IMR-90 (cell line): ENCODE data around the gene ZNF613. TPM values are rescaled to one million over a fixed set of nuclear protein-coding genes. Genes with fewer than 3 reads are reported as not detected.

ENCODE experiments used
- ATAC-seq: fragments of 200-7000 bp; cut with Tn5 transposase; 2 replicates; pipeline ENCODE4 v1.9.1; 2020; ENCODE audit warnings: low read depth, mild to moderate bottlenecking, moderate library complexity
- BruUV-seq: library from RNA; stranded (reverse); fragments of 400-500 nt; replicated peaks from 2 replicates; lab custom pipeline; 2021; lab: Mats Ljungman, UMichigan
- CTCF ChIA-PET: fragments of 300-600 bp; formaldehyde crosslinking; extraction: SDS; loops from one replicate; lab custom pipeline; 2021; ENCODE audit warnings: antibody characterized with exemption; lab: Yijun Ruan, JAX
- POLR2A ChIA-PET: fragments of 300-600 bp; sonication (Branson Sonifier 250); formaldehyde crosslinking; loops from one replicate; lab custom pipeline; 2022; ENCODE audit warnings: antibody characterized with exemption; ENCODE audit not compliant: unreplicated experiment; lab: Charles Lee
- DNase-seq: peaks from one replicate; pipeline ENCODE4 v3.0.0; 2013
- H2AFZ ChIP-seq: replicated peaks from 2 replicates; pipeline ENCODE3; 2013; ENCODE audit warnings: low read length, mild to moderate bottlenecking; ENCODE audit not compliant: poor library complexity
- H2AK5ac ChIP-seq: 2 replicates; pipeline ENCODE4 v1.6.1; 2013; ENCODE audit warnings: low read depth, low read length, inconsistent platforms
- H2AK9ac ChIP-seq: replicated peaks from 2 replicates; pipeline ENCODE3; 2013; ENCODE audit warnings: mild to moderate bottlenecking, low read depth, low read length, moderate library complexity; ENCODE audit not compliant: poor library complexity
- H2BK120ac ChIP-seq: 2 replicates; pipeline ENCODE4 v1.6.1; 2013; ENCODE audit warnings: low read depth, low read length, inconsistent platforms
- H2BK15ac ChIP-seq: 3 replicates; pipeline ENCODE4 v1.6.1; 2013; ENCODE audit warnings: low read depth, low read length, inconsistent platforms
- H2BK20ac ChIP-seq: 2 replicates; pipeline ENCODE4 v1.6.1; 2013; ENCODE audit warnings: low read depth, mild to moderate bottlenecking, inconsistent platforms, low read length, moderate library complexity
- H2BK5ac ChIP-seq: 2 replicates; pipeline ENCODE4 v1.6.1; 2013; ENCODE audit warnings: mild to moderate bottlenecking, low read depth, low read length, inconsistent platforms; ENCODE audit not compliant: poor library complexity, severe bottlenecking
- H3K14ac ChIP-seq: replicated peaks from 2 replicates; pipeline ENCODE4 v1.6.1; 2013; ENCODE audit warnings: low read depth, low read length, inconsistent platforms
- H3K18ac ChIP-seq: 2 replicates; pipeline ENCODE4 v1.6.1; 2013; ENCODE audit warnings: low read depth, low read length, control low read depth
- H3K23ac ChIP-seq: 2 replicates; pipeline ENCODE4 v1.6.1; 2013; ENCODE audit warnings: low read depth, low read length, inconsistent platforms
- H3K27ac ChIP-seq: 2 replicates; pipeline ENCODE4 v1.5.1; 2013; ENCODE audit warnings: mild to moderate bottlenecking, control low read depth, low read length; ENCODE audit not compliant: insufficient read depth
- H3K27me3 ChIP-seq: 2 replicates; pipeline ENCODE4 v1.6.1; 2013; ENCODE audit warnings: low read length; ENCODE audit not compliant: control insufficient read depth, insufficient read depth
- H3K36me3 ChIP-seq: 2 replicates; pipeline ENCODE4 v1.6.1; 2013; ENCODE audit warnings: low read length, mixed read lengths; ENCODE audit not compliant: control insufficient read depth, insufficient read depth
- H3K4ac ChIP-seq: 2 replicates; pipeline ENCODE4 v1.6.1; 2013; ENCODE audit warnings: low read depth, low read length, inconsistent platforms
- H3K4me1 ChIP-seq: 2 replicates; pipeline ENCODE4 v1.6.1; 2013; ENCODE audit warnings: low read length, mixed read lengths; ENCODE audit not compliant: control insufficient read depth, insufficient read depth
- H3K4me2 ChIP-seq: 2 replicates; pipeline ENCODE4 v1.6.1; 2013; ENCODE audit warnings: low read depth, mild to moderate bottlenecking, control low read depth, low read length, moderate library complexity
- H3K4me3 ChIP-seq: 2 replicates; pipeline ENCODE4 v1.5.1; 2013; ENCODE audit warnings: low read depth, mild to moderate bottlenecking, control low read depth, low read length, moderate library complexity; ENCODE audit not compliant: insufficient read depth
- H3K56ac ChIP-seq: 2 replicates; pipeline ENCODE4 v1.6.1; 2013; ENCODE audit warnings: low read length, inconsistent platforms; ENCODE audit not compliant: insufficient read depth; ENCODE audit errors: extremely low read depth
- H3K79me1 ChIP-seq, 2 experiments: 2 replicates each; pipeline ENCODE4 v1.6.1; 2013; ENCODE audit warnings: low read length in 2 of 2, inconsistent platforms in 1 of 2, low read depth in 1 of 2
- H3K9ac ChIP-seq: 2 replicates; pipeline ENCODE4 v1.6.1; 2013; ENCODE audit warnings: low read depth, low read length, control low read depth
- H3K9me1 ChIP-seq: 2 replicates; pipeline ENCODE4 v1.6.1; 2013; ENCODE audit warnings: low read length, inconsistent platforms; ENCODE audit not compliant: insufficient read depth
- H3K9me3 ChIP-seq: 2 replicates; pipeline ENCODE4 v1.6.1; 2013; ENCODE audit warnings: low read length; ENCODE audit not compliant: control insufficient read depth, insufficient read depth
- H4K20me1 ChIP-seq: 2 replicates; pipeline ENCODE4 v1.6.1; 2013; ENCODE audit warnings: low read length, inconsistent platforms; ENCODE audit not compliant: insufficient read depth
- H4K5ac ChIP-seq: 2 replicates; pipeline ENCODE4 v1.6.1; 2013; ENCODE audit warnings: mild to moderate bottlenecking, low read depth, low read length, control low read depth
- H4K8ac ChIP-seq, 2 experiments: 2 replicates each; pipeline ENCODE4 v1.6.1; 2013; ENCODE audit warnings: low read depth in 2 of 2, low read length in 2 of 2, control low read depth in 1 of 2, inconsistent platforms in 1 of 2
- H4K91ac ChIP-seq: 2 replicates; pipeline ENCODE4 v1.6.1; 2013; ENCODE audit warnings: low read depth, low read length, inconsistent platforms; ENCODE audit not compliant: insufficient read depth
- BHLHE40 ChIP-seq: fragments of 150-350 bp; IDR thresholded peaks from 2 replicates; pipeline ENCODE4 v1.6.1; 2016; ENCODE audit warnings: mild to moderate bottlenecking, low read depth, low read length
- CEBPB ChIP-seq: IDR thresholded peaks from 2 replicates; pipeline ENCODE4 v1.6.1; 2012; ENCODE audit warnings: low read depth, low read length, improper control_type of control experiment
- CHD1 ChIP-seq: IDR thresholded peaks from 2 replicates; pipeline ENCODE4 v1.6.1; 2012; ENCODE audit warnings: low read depth, low read length, improper control_type of control experiment
- CTCF ChIP-seq: conservative IDR thresholded peaks from 2 replicates; pipeline ENCODE4 v1.5.1; 2012; ENCODE audit warnings: mild to moderate bottlenecking, low read depth, low read length, improper control_type of control experiment
- ELK1 ChIP-seq: fragments of 150-350 bp; IDR thresholded peaks from 2 replicates; pipeline ENCODE4 v1.6.1; 2016; ENCODE audit warnings: low read depth, mild to moderate bottlenecking, low read length, moderate library complexity, borderline replicate concordance
- FOS ChIP-seq: fragments of 150-350 bp; IDR thresholded peaks from 2 replicates; pipeline ENCODE4 v1.6.1; 2016; ENCODE audit warnings: low read depth, low read length
- MAFK ChIP-seq: IDR thresholded peaks from 2 replicates; pipeline ENCODE4 v1.6.1; 2012; ENCODE audit warnings: low read depth, low read length, improper control_type of control experiment
- MAZ ChIP-seq: IDR thresholded peaks from 2 replicates; pipeline ENCODE4 v1.6.1; 2012; ENCODE audit warnings: low read depth, mild to moderate bottlenecking, low read length, improper control_type of control experiment, moderate library complexity, borderline replicate concordance
- MXI1 ChIP-seq: IDR thresholded peaks from 2 replicates; pipeline ENCODE4 v1.6.1; 2012; ENCODE audit warnings: low read depth, mild to moderate bottlenecking, low read length, moderate library complexity, borderline replicate concordance
- NFE2L2 ChIP-seq: fragments of 150-350 bp; IDR thresholded peaks from 2 replicates; pipeline ENCODE4 v1.6.1; 2016; ENCODE audit warnings: low read depth, mild to moderate bottlenecking, low read length
- POLR2A ChIP-seq: IDR thresholded peaks from 2 replicates; pipeline ENCODE4 v1.6.1; 2012; ENCODE audit warnings: mild to moderate bottlenecking, low read depth, low read length
- RAD21 ChIP-seq: IDR thresholded peaks from 2 replicates; pipeline ENCODE4 v1.6.1; 2012; ENCODE audit warnings: low read length, improper control_type of control experiment
- RCOR1 ChIP-seq: IDR thresholded peaks from 2 replicates; pipeline ENCODE4 v1.6.1; 2012; ENCODE audit warnings: mild to moderate bottlenecking, low read length, improper control_type of control experiment; ENCODE audit not compliant: insufficient replicate concordance
- RFX5 ChIP-seq: IDR thresholded peaks from 2 replicates; pipeline ENCODE4 v1.8.0; 2012; ENCODE audit warnings: low read depth, mild to moderate bottlenecking, low read length, moderate library complexity
- SMC3 ChIP-seq: fragments of 150-350 bp; IDR thresholded peaks from 2 replicates; pipeline ENCODE4 v1.6.1; 2016; ENCODE audit warnings: low read depth, mild to moderate bottlenecking, antibody characterized with exemption, low read length, moderate library complexity
- USF2 ChIP-seq: fragments of 150-350 bp; IDR thresholded peaks from 2 replicates; pipeline ENCODE4 v1.6.1; 2017; ENCODE audit warnings: mild to moderate bottlenecking, antibody characterized with exemption, low read length, low read depth
- WGBS, 2 experiments: methylation state at CpG; one replicate each; pipeline versions ENCODE4 v1.1.5 to v1.1.7; 2013; ENCODE audit warnings: missing lambda C conversion rate in 2 of 2; ENCODE audit not compliant: insufficient read length in 1 of 2; ENCODE audit errors: extremely low coverage in 2 of 2; 5-methylcytosine and 5-hydroxymethylcytosine counted together
- dilution Hi-C: fragments of 300-500 bp; cut with HindIII; formaldehyde crosslinking; loops from one replicate; pipeline ENCODE4 v1.14.3; 2018; ENCODE audit warnings: low sequenced_read_pairs; ENCODE audit not compliant: unreplicated experiment
- in situ Hi-C: fragments of 300-500 bp; cut with MboI; formaldehyde crosslinking; loops from 3 replicates; pipeline ENCODE4 v1.14.3; 2019; ENCODE audit warnings: low sequenced_read_pairs, inconsistent platforms, mixed read lengths
- intact Hi-C: fragments of 100-400 bp; cut with micrococcal nuclease; formaldehyde crosslinking; loops from 2 replicates; pipeline ENCODE4 v1.10.0; 2022
- polyA plus RNA-seq, 3 experiments: library from polyadenylated mRNA; depleted of rRNA; stranded (reverse); fragments of >200 nt; gene quantifications; 2 replicates each; pipeline ENCODE4 v1.2.3, GENCODE V29; 2012; ENCODE audit warnings: low replicate concordance in 1 of 3
- total RNA-seq: library from RNA; depleted of rRNA; stranded (reverse); fragments of >200 nt; gene quantifications from 2 replicates; pipeline ENCODE4 v1.2.3, GENCODE V29; 2012

The ZNF613 gene
- total and polyA plus RNA-seq, 2 of the 4 experiments (the other 2 are of a cell fraction), result 3.3 to 10.4 TPM

- CTCF ChIA-PET, result no interaction called here
- in situ Hi-C loops, result no loop called here
- H3K9ac ChIP-seq, result no peak overlapping the region
Observed at GRCh38 chr19:51948975-51949374, 21.7 kb downstream of the ZNF613 start.

More at GRCh38 chr19:51948975-51949374, 21.7 kb downstream of the ZNF613 start:
- peak; percentile 44; the same call in 1 of the 2 replicates for ATAC-seq
- Histone ChIP-seq H2AK5ac (no peak overlapping the region), H2BK5ac (no peak overlapping the region), H4K20me1 (no peaks in the 10 kb centered on the region), H3K9me1 (no peaks in the 10 kb centered on the region), H3K4ac (no peak overlapping the region), H3K9me3 (peaks cover 42% of the 10 kb centered on the region), H3K4me2 (no peak overlapping the region), H2BK120ac (no peak overlapping the region), H3K79me1 (no peaks in the 10 kb centered on the region), H3K27me3 (no peaks in the 10 kb centered on the region), H2AK9ac (no peak overlapping the region), H2AFZ (peak overlapping the region; percentile 69), H3K36me3 (peaks cover 14% of the 10 kb centered on the region), H4K5ac (no peak overlapping the region), H3K4me1 (no peaks in the 10 kb centered on the region), H3K4me3 (peak overlapping the region; percentile 39), H3K27ac (no peak overlapping the region), H3K56ac (no peak overlapping the region), H2BK20ac (no peak overlapping the region), H2BK15ac (no peak overlapping the region), H4K91ac (no peak overlapping the region), H3K18ac (no peak overlapping the region), H4K8ac (no peak overlapping the region; a peak in 1 of 4 replicates), H3K23ac (no peak overlapping the region), H3K14ac (no peak overlapping the region)
- dilution Hi-C loops (no loop called here), intact Hi-C loops (no loop called here)
- TF ChIP-seq NFE2L2 (no peak), CHD1 (no peak), BHLHE40 (no peak), SMC3 (no peak), USF2 (no peak), POLR2A (no peak), MAFK (no peak), MXI1 (no peak), MAZ (no peak), ELK1 (no peak), RFX5 (no peak), RAD21 (no peak), FOS (no peak), RCOR1 (no peak), CTCF (no peak), CEBPB (no peak)
- DNase-seq, result peak; percentile 23
- POLR2A ChIA-PET, result no interaction called here
- BruUV-seq, result no TSS peak
- whole genome bisulfite sequencing, 2 experiments, result no CpG with 5 or more reads among the region's 25 CpGs
